Measurements from ENCODE around the gene ITGB2. TPM values are rescaled to one million over a fixed set of nuclear protein-coding genes. Genes with fewer than 3 reads are reported as not detected.

ITGB2 gene
- polyA plus RNA-seq, 1 of the 3 experiments (the other 2 are of a cell fraction), result 0.77 TPM

DNA sequence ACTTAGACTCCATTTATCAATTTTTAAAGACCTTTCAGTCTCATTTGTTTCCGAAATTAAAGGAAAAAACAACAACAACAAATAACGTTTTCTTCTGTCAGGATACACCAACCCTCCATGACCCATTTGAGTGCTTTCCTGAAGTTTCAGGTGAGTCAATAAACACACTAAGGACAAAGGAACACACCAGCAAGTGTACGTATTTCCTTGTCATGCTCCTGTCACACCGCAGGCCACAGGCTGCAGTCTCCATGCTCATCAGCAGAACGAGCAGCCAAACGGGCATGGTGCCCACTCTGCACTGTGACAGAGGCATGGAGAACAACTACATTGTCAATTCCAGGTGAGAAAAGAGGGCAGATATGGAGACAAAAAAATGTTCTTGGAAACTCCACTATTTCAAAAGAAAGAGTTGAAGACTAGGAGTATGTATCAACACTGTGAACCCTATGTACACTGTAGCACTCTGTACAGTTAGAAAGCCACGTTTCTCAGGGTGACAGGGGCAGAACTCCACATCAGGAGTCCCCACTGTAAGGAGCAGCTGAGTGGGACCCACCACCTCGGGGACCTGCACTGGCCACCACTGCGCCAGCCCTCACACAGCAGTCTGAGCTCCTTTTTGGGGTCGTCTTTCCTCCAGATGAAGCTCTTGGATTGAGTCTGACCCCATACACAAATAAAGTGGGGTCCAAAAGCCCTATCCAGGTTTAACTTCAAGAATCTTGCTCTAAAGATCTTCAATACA, 49.8 kb downstream of the ITGB2 start:
- peak overlapping the region in 1 of 2 experiments; percentile 88; a peak in 2 of 4 replicates for H3K4me3 ChIP-seq (ENCODE audit: low read depth in 2 of 2, low read length in 1 of 2)
- no peaks in the 10 kb centered on the region for H3K27me3 ChIP-seq (ENCODE audit: insufficient read depth)
- ChIA-PET POLR2A (no interaction called here), CTCF (no interaction called here)
- no peaks in the 10 kb centered on the region for H3K9me3 ChIP-seq
- 58% methylated on average over 10 of the region's 10 CpGs for WGBS (ENCODE audit: low lambda C conversion rate)
- peaks cover 77% of the 10 kb centered on the region for H3K79me2 ChIP-seq (ENCODE audit: insufficient read depth)
- peaks cover 45 to 57% of the 10 kb centered on the region in 2 experiments for H3K4me1 ChIP-seq (ENCODE audit: control insufficient read depth in 1 of 2, insufficient read depth in 2 of 2, low read depth in 1 of 2, low read length in 1 of 2)
- H3K4me2 ChIP-seq, result peak overlapping the region; percentile 98
- H3K9ac ChIP-seq, result peak overlapping the region; percentile 42; the same call in 1 of the 2 replicates
- DNase-seq, result no peak
- H3K27ac ChIP-seq (ENCODE audit: low read depth in 2 of 2, low read length in 1 of 2), result peak overlapping the region; percentile 12 to 90; a peak in 3 of 4 replicates
- no peak overlapping the region for H2AFZ ChIP-seq (ENCODE audit: low read depth)
- H3K36me3 ChIP-seq (replicated peaks in 1 of 2; ENCODE audit: control insufficient read depth in 1 of 2, insufficient read depth in 2 of 2, low read length in 1 of 2), result peaks cover 0 to 13% of the 10 kb centered on the region in 2 experiments
- peaks cover 26% of the 10 kb centered on the region for H3F3A ChIP-seq (replicated peaks; ENCODE audit: insufficient read depth)
- TF ChIP-seq TCF12 (IDR thresholded peaks at IDR 0.05) (no peak), MXI1 (IDR thresholded peaks at IDR 0.05; ENCODE audit: low read depth, low read length) (peak; percentile 89), CHD2 (IDR thresholded peaks at IDR 0.05; ENCODE audit: low read length, partially characterized antibody) (no peak), ELF1 (IDR thresholded peaks at IDR 0.05) (no peak), RXRA (IDR thresholded peaks at IDR 0.05; ENCODE audit: borderline replicate concordance, low read depth) (no peak)
- H4K20me1 ChIP-seq (ENCODE audit: insufficient read depth), result peaks cover 69% of the 10 kb centered on the region
- no peaks in the 10 kb centered on the region for H3K9me2 ChIP-seq

DNA sequence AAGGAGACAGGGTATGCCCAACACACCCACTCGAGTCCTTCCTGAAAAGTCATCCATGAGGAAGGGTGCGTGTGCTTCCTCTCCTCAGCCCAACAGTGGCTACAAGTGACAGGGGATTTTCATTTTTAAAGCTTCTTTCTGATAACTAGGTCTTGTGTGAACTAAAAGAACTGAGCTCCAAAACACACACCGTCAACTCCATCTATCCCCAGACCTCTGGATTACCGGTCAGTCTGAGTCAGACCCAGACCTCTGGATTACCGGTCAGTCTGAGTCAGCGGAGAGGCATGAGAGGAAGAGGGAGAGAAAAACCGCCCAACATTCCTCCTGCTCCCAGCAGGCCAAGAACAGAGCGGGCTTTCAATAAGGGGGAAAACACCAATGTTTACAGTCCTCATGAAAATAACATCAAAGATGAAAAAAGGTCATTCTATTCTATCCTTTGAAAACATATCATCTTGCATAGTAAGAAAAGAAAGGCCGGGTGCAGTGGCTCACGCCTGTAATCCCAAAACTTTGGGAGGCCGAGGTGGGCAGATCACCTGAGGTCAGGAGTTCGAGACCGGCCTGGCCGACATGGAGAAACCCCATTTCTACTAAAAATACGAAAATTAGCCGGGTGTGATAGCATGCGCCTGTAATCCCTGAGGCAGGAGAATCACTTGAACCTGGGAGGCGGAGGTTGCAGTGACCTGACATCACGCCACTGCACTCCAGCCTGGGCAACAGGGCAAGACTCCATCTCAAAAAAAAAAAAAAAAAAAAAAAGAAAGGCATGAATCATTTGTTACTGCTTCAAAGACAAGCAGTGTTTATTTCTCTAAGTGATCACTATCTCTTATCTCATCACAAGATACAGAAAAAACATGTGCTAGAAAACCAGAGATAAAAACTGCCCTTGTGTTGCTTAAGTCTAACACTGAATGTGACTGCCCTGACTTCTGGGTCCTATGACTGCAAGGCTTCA, 50.6 kb downstream of the ITGB2 start:
- H3F3A ChIP-seq (replicated peaks; ENCODE audit: insufficient read depth), result peaks cover 26% of the 10 kb centered on the region
- TF ChIP-seq, protein P1, sequence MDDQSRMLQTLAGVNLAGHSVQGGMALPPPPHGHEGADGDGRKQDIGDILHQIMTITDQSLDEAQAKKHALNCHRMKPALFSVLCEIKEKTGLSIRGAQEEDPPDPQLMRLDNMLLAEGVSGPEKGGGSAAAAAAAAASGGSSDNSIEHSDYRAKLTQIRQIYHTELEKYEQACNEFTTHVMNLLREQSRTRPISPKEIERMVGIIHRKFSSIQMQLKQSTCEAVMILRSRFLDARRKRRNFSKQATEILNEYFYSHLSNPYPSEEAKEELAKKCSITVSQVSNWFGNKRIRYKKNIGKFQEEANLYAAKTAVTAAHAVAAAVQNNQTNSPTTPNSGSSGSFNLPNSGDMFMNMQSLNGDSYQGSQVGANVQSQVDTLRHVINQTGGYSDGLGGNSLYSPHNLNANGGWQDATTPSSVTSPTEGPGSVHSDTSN (IDR thresholded peaks at IDR 0.05), result peak; percentile 54
- TF ChIP-seq YY1 (IDR thresholded peaks at IDR 0.05; ENCODE audit: low read depth) (no peak), EP300 (IDR thresholded peaks at IDR 0.05; ENCODE audit: borderline replicate concordance in 1 of 2, low read depth in 1 of 2, low read length in 1 of 2) (peak in 1 of 2 experiments; percentile 84; a peak in 1 of 4 replicates), RXRA (IDR thresholded peaks at IDR 0.05; ENCODE audit: borderline replicate concordance, low read depth) (peak; percentile 93), FOXJ3 (CRISPR knock-in tag; IDR thresholded peaks at IDR 0.05) (no peak), RFX5 (IDR thresholded peaks at IDR 0.05; ENCODE audit: low read length) (no peak), NFIC (IDR thresholded peaks at IDR 0.05; ENCODE audit: borderline replicate concordance) (peak; percentile 66), JUND (IDR thresholded peaks at IDR 0.05) (peak; percentile 97), POLR2AphosphoS5 (IDR thresholded peaks at IDR 0.05; ENCODE audit: low read depth, low read length) (peak; percentile 38; the same call in 1 of the 2 replicates), TEAD4 (IDR thresholded peaks at IDR 0.05; ENCODE audit: borderline replicate concordance, insufficient read depth) (peak; percentile 86), GABPA (IDR thresholded peaks at IDR 0.05; ENCODE audit: low read depth) (peak; percentile 24; the same call in 1 of the 2 replicates), REST (IDR thresholded peaks at IDR 0.05; ENCODE audit: low read depth, low read length) (peak; percentile 48; the same call in 1 of the 2 replicates), FOSL2 (IDR thresholded peaks at IDR 0.05; ENCODE audit: borderline replicate concordance, low read depth) (peak; percentile 97), TCF12 (IDR thresholded peaks at IDR 0.05) (peak; percentile 78)
- TF ChIP-seq, protein P2, sequence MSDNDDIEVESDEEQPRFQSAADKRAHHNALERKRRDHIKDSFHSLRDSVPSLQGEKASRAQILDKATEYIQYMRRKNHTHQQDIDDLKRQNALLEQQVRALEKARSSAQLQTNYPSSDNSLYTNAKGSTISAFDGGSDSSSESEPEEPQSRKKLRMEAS (IDR thresholded peaks at IDR 0.05; ENCODE audit: low read depth), result peak; percentile 85; the same call in 1 of the 2 replicates
- H3K79me2 ChIP-seq (ENCODE audit: insufficient read depth), result peaks cover 81% of the 10 kb centered on the region
- 37% methylated on average over 19 of the region's 19 CpGs for WGBS (ENCODE audit: low lambda C conversion rate)
- H3K36me3 ChIP-seq (replicated peaks in 1 of 2; ENCODE audit: control insufficient read depth in 1 of 2, insufficient read depth in 2 of 2, low read length in 1 of 2), result peaks cover 6 to 15% of the 10 kb centered on the region in 2 experiments
- peak overlapping the region; percentile 98 for H3K4me2 ChIP-seq
- peaks cover 78% of the 10 kb centered on the region for H4K20me1 ChIP-seq (ENCODE audit: insufficient read depth)
- H3K27me3 ChIP-seq (ENCODE audit: insufficient read depth), result no peaks in the 10 kb centered on the region
- H3K9me2 ChIP-seq, result no peaks in the 10 kb centered on the region
- no peaks in the 10 kb centered on the region for H3K9me3 ChIP-seq
- peak overlapping the region; percentile 42; the same call in 1 of the 2 replicates for H3K9ac ChIP-seq
- no peak overlapping the region for H2AFZ ChIP-seq (ENCODE audit: low read depth)
- H3K4me1 ChIP-seq (ENCODE audit: control insufficient read depth in 1 of 2, insufficient read depth in 2 of 2, low read depth in 1 of 2, low read length in 1 of 2), result peaks cover 45 to 57% of the 10 kb centered on the region in 2 experiments
- CTCF ChIA-PET, result no interaction called here
- DNase-seq, result no peak
- POLR2A ChIA-PET, result no interaction called here
- H3K27ac ChIP-seq (ENCODE audit: low read depth in 2 of 2, low read length in 1 of 2), result peak overlapping the region; percentile 80 to 90; a peak in 3 of 4 replicates
- H3K4me3 ChIP-seq (ENCODE audit: low read depth in 2 of 2, low read length in 1 of 2), result peak overlapping the region; percentile 23 to 88; a peak in 3 of 4 replicates
